HuH-7 (cell line): ENCODE results near the gene OR5B17.
"Not testable (repeated sequence)": the region's sequence is repeated elsewhere in the genome, so short reads cannot be mapped to it uniquely, and the experiment has no call there.

Experiments used
- DNase-seq: peaks from one replicate; pipeline ENCODE4 v3.0.0; 2011; ENCODE audit warnings: low spot score

The OR5B17 gene

GRCh38 chr11:58358969-58359368, at the start of gene OR5B17:
OR5B17 (minus strand) TSS chr11:58359069; CDS start chr11:58359069, 0 bp downstream.
- DNase-seq = no peak

DNA sequence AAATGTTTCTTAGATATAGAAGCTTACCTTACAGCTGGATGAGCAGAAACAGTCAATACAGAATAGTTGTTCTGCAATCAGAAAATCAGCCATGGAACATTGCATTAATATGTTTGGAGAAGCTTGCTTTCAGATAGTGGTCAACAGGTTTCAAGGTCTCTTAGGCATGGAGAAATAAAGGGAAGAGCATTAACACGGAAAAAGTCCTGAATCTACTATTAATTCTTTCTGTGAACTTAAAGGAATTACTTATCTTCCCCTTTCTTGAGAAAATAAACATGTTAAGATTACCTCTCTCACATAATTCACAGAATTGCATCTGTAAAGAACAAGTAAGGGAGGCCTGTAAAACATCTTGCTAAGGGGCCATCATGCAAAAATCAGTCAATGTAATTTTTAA, 47.9 kb upstream of the OR5B17 start, which contains the start of gene OR5B3:
OR5B3 (minus strand) TSS at position 101 of the 400 bp plus-strand sequence. CDS start 3,465 bp downstream, outside the sequence.
- DNase-seq = no peak

DNA sequence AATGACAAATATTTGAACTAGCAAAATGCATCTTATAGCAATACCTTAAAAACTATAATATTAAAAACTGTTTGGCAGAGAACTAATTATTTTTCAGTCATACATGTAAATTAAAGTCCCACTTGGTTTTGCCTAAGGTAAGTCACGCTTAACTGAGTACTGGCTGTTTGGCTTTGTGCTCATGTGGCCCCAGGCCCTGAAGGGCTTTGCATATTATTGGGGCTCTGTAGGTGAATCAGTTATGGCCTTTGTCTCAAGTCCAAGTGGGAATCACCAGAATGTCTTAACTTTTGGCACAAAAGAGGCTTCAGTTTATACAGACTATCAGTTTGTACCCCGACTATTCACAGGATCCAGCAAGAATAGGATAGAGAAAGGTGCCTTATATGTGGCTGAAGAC, 40.8 kb upstream of the OR5B17 start:
- not testable (repeated sequence) for DNase-seq

DNA sequence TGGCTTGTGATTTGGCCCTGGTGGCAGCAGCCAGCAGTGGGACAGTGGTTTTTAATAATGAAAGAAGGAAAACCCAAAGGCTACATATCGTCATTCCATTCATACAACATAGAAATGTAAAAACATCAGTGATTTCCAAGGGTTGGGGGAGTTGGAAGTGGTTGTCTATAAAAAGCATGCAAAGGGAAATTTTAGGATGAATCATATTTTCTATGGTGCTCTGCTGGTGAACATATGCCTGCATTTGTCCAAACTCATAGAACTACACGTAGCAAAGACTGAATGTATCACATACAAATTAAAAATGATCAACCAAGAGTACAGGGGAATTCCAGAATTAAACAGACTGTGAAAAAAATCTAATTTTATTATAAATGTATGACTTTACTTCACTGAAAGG, 36.7 kb upstream of the OR5B17 start:
- no peak for DNase-seq

GRCh38 chr11:58394195-58394594, 35.3 kb upstream of the OR5B17 start:
- no peak for DNase-seq

DNA sequence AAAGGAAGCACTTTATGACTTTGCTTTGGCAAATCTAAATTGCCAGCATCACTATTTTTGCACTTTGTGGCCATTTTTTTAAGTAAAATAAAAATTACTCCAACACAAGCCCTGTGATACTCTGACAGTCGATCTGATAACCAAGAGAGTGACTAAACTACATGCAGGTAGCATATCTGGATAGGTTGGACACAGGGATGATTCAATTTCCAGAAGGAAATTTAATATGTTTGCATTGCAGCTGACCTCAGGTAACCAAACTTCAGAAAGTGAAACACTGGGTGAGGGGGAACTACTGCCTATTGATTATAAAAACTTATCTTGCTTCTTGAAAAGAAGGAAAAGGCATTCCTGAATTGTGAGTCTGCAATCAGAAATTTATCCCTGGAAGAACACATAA, 33.9 kb upstream of the OR5B17 start:
- no peak for DNase-seq

DNA sequence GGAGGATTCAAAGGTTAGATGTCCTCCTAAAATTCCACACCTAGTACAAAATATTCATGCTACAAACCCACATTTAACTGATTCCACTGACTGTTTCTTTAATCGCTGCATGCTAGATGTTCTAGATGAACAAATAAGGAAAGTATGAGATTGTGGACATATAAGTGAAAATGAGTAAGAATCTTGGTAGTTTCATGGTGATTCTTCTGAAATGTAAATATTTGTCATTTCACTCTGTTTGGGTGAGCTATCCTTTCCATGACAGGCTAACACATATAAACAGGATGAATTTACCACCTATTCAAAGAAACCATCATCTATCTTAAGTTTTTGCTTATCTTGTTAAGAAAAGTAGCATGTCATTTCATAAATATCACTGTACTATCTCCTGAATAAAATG, 33.0 kb upstream of the OR5B17 start:
- DNase-seq = no peak

DNA sequence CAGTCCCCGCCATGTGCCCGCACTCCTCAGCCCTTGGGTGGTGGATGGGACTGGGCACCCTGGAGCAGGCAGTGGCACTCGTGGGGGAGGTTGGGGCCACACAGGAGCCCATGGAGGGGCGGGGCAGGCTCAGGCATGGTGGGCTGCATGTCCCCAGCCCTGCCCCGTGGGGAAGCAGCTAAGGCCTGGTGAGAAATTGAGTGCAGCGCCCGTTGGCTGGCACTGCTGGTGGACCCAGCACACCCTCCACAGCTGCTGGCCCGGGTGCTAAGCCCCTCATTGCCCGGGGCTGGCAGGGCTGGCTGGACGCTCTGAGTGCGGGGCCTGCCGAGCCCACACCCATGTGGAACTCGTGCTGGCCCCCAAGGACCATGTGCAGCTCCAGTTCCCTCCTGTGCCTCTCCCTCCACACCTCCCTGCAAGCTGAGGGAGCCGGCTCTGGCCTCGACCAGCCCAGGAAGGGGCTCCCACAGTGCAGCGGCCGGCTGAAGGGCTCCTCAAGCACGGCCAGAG, 31.7 kb upstream of the OR5B17 start:
- no peak for DNase-seq

GRCh38 chr11:58354727-58355126, 4.1 kb downstream of the OR5B17 start:
- DNase-seq = no peak

GRCh38 chr11:58345204-58345603, 13.7 kb downstream of the OR5B17 start:
- DNase-seq = no peak

DNA sequence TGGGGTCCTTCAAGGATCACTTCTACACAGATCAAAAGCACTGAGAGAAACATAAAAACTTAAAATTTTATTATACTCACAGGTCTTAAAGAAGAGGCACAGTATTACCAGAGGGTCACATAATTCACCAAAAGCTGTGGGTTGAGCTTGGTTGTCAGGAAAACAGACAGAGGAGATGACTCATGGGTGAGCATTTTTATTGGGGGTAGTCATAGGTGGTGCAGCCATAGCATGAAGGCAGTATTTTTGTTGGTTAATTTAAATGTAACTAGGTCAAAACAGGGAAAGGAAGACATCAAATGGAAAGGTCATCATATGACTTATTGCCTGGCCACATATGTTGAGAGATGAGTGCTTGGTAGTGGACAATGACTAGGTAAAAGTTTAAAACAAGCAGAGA, 24.2 kb downstream of the OR5B17 start:
- DNase-seq = no peak

- no peak for DNase-seq
Observed at GRCh38 chr11:58330861-58331260, 28.0 kb downstream of the OR5B17 start.

- DNase-seq = no peak
Observed at GRCh38 chr11:58318532-58318931, 40.3 kb downstream of the OR5B17 start.

DNA sequence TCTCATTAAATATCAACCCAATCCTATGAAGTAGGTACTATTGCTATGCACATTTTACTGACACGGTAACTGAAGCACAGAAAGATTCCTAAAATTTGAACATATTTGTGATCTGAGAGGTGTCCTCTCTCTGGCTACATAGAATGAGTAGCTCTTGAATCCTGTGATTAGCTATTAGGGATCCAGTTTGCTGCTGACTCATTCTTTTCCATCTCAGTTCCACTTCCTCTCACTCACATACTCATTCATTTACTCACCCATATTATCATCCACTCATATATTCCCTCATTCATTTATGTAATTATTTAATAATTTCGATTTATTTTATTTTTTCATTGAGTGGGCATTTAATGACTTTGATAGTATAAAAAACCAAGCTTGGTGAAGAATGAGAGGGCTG, 42.7 kb downstream of the OR5B17 start:
- DNase-seq = no peak
